SK-N-SH (cell line): Measurements from ENCODE around the gene CDK5RAP2. TPM values are rescaled to one million over a fixed set of nuclear protein-coding genes. Genes with fewer than 3 reads are reported as not detected.

Experiments
- CTCF ChIA-PET: fragments of 300-600, 350-600 bp; formaldehyde crosslinking; extraction: SDS; loops from one replicate; lab custom pipeline; 2021; lab: Yijun Ruan, JAX
- POLR2A ChIA-PET: fragments of 350-600 bp; sonication (Branson Sonifier 250); formaldehyde crosslinking; extraction: SDS; loops from one replicate; lab custom pipeline; 2020; ENCODE audit warnings: antibody characterized with exemption, inconsistent platforms; lab: Yijun Ruan, JAX
- DNase-seq: peaks from one replicate; pipeline ENCODE4 v3.0.0; 2012
- H2AFZ ChIP-seq: fragments of 200-600 bp; sonication (generic); 2 replicates; pipeline ENCODE4 v1.8.1; 2016; ENCODE audit warnings: antibody characterized with exemption, mild to moderate bottlenecking, low read depth
- H3F3A ChIP-seq: fragments of 200-600 bp; sonication (generic); replicated peaks from 2 replicates; pipeline ENCODE3; 2016; ENCODE audit warnings: antibody characterized with exemption, mild to moderate bottlenecking; ENCODE audit not compliant: insufficient read depth
- H3K27ac ChIP-seq, 2 experiments: fragments of 200-500 bp in 1 of 2; fragments of 200-600 bp in 1 of 2; sonication (Bioruptor generic) in 1 of 2; sonication (generic), shearing (Covaris generic) in 1 of 2; 2 replicates each; pipeline versions ENCODE4 v1.5.1 to v1.6.1; 2014 to 2016; ENCODE audit warnings: low read depth in 2 of 2, inconsistent platforms in 1 of 2, low read length in 1 of 2, mild to moderate bottlenecking in 1 of 2, mixed read lengths in 1 of 2
- H3K27me3 ChIP-seq: fragments of 200-600 bp; sonication (generic), shearing (Covaris generic); 2 replicates; pipeline ENCODE4 v1.6.1; 2016; ENCODE audit warnings: mixed run types; ENCODE audit not compliant: insufficient read depth
- H3K36me3 ChIP-seq, 2 experiments: fragments of 200-500 bp in 1 of 2; fragments of 200-600 bp in 1 of 2; sonication (Bioruptor generic) in 1 of 2; sonication (generic) in 1 of 2; replicated peaks in 1 of 2; 2 replicates each; pipeline versions ENCODE3 to v1.5.1; 2014 to 2016; ENCODE audit warnings: low read length in 1 of 2, mild to moderate bottlenecking in 1 of 2; ENCODE audit not compliant: insufficient read depth in 2 of 2, control insufficient read depth in 1 of 2
- H3K4me1 ChIP-seq, 2 experiments: fragments of 200-500 bp in 1 of 2; fragments of 200-600 bp in 1 of 2; sonication (Bioruptor generic) in 1 of 2; sonication (generic), shearing (Covaris generic) in 1 of 2; 2 replicates each; pipeline versions ENCODE4 v1.5.1 to v1.6.1; 2014 to 2016; ENCODE audit warnings: low read depth in 1 of 2, low read length in 1 of 2, mixed run types in 1 of 2; ENCODE audit not compliant: insufficient read depth in 2 of 2, control insufficient read depth in 1 of 2
- H3K4me2 ChIP-seq: fragments of 200-600 bp; sonication (generic), shearing (Covaris generic); 2 replicates; pipeline ENCODE4 v1.6.1; 2017; ENCODE audit warnings: mixed run types
- H3K4me3 ChIP-seq, 2 experiments: fragments of 200-500 bp in 1 of 2; fragments of 200-600 bp in 1 of 2; sonication (Bioruptor generic) in 1 of 2; sonication (generic), shearing (Covaris generic) in 1 of 2; 2 replicates each; pipeline versions ENCODE4 v1.5.1 to v1.8.1; 2014 to 2016; ENCODE audit warnings: low read depth in 2 of 2, inconsistent platforms in 1 of 2, low read length in 1 of 2, mild to moderate bottlenecking in 1 of 2, mixed read lengths in 1 of 2, moderate library complexity in 1 of 2
- H3K79me2 ChIP-seq: fragments of 200-600 bp; sonication (generic); 2 replicates; pipeline ENCODE4 v1.8.1; 2017; ENCODE audit warnings: mild to moderate bottlenecking; ENCODE audit not compliant: insufficient read depth
- H3K9ac ChIP-seq: fragments of 200-600 bp; sonication (generic); 2 replicates; pipeline ENCODE4 v1.6.1; 2017; ENCODE audit warnings: mixed run types
- H3K9me2 ChIP-seq: fragments of 200-600 bp; sonication (generic); 2 replicates; pipeline ENCODE4 v1.6.1; 2017; ENCODE audit warnings: mixed run types
- H3K9me3 ChIP-seq: fragments of 200-600 bp; sonication (generic); 2 replicates; pipeline ENCODE4 v1.6.1; 2017; ENCODE audit warnings: mixed run types, mild to moderate bottlenecking, moderate library complexity
- H4K20me1 ChIP-seq: fragments of 200-600 bp; sonication (generic); 2 replicates; pipeline ENCODE4 v1.6.1; 2017; ENCODE audit warnings: mild to moderate bottlenecking, mixed run types; ENCODE audit not compliant: insufficient read depth
- GABPA ChIP-seq: IDR thresholded peaks from 2 replicates; pipeline ENCODE4 v1.4.0; 2012; ENCODE audit warnings: low read depth, mild to moderate bottlenecking
- GATA2 ChIP-seq: sonication (generic); formaldehyde crosslinking; IDR thresholded peaks from 2 replicates; pipeline ENCODE4 v1.5.0; 2020; ENCODE audit warnings: mild to moderate bottlenecking, missing genetic modification reagents
- IRF3 ChIP-seq: fragments of 150-350 bp; IDR thresholded peaks from 2 replicates; pipeline ENCODE4 v1.6.1; 2016; ENCODE audit warnings: mild to moderate bottlenecking, low read depth, low read length
- JUND ChIP-seq: IDR thresholded peaks from 2 replicates; pipeline ENCODE4 v1.4.0; 2012
- MAX ChIP-seq: IDR thresholded peaks from 2 replicates; pipeline ENCODE4 v1.4.0; 2012; ENCODE audit warnings: low read depth
- MEF2A ChIP-seq: IDR thresholded peaks from 2 replicates; pipeline ENCODE4 v1.4.0; 2012; ENCODE audit warnings: low read depth, borderline replicate concordance
- REST ChIP-seq: IDR thresholded peaks from 2 replicates; pipeline ENCODE4 v1.6.1; 2012; ENCODE audit warnings: mild to moderate bottlenecking, low read depth, low read length, moderate library complexity
- TCF12 ChIP-seq: IDR thresholded peaks from 2 replicates; pipeline ENCODE4 v1.4.0; 2012
- USF1 ChIP-seq: IDR thresholded peaks from 2 replicates; pipeline ENCODE4 v1.4.0; 2012; ENCODE audit warnings: low read depth, borderline replicate concordance
- USF2 ChIP-seq: fragments of 150-350 bp; IDR thresholded peaks from 2 replicates; pipeline ENCODE4 v1.6.1; 2017; ENCODE audit warnings: antibody characterized with exemption, low read length, low read depth, borderline replicate concordance
- ZBTB33 ChIP-seq: IDR thresholded peaks from 2 replicates; pipeline ENCODE4 v1.4.0; 2012; ENCODE audit warnings: low read depth, borderline replicate concordance
- WGBS: methylation state at CpG from one replicate; pipeline ENCODE4 v1.1.6; 2017; ENCODE audit warnings: low lambda C conversion rate; 5-methylcytosine and 5-hydroxymethylcytosine counted together
- polyA plus RNA-seq, 3 experiments: library from polyadenylated mRNA; depleted of rRNA; stranded (reverse); fragments of >200 nt; gene quantifications; 2 replicates each; pipeline ENCODE4 v1.2.3, GENCODE V29; 2012

Gene CDK5RAP2
- polyA plus RNA-seq, 1 of the 3 experiments (the other 2 are of a cell fraction), result 20.7 TPM

- Histone ChIP-seq H3K9me3 (peaks cover 13% of the 10 kb centered on the region; the same call in 1 of the 2 replicates), H3K36me3 (peaks cover 15 to 34% of the 10 kb centered on the region in 2 experiments), H3K27ac (no peak overlapping the region), H3K27me3 (no peaks in the 10 kb centered on the region), H3K4me2 (no peak overlapping the region), H3F3A (no peaks in the 10 kb centered on the region), H3K79me2 (no peaks in the 10 kb centered on the region; the same call in 1 of the 2 replicates), H3K9me2 (no peaks in the 10 kb centered on the region), H3K9ac (no peak overlapping the region), H2AFZ (no peak overlapping the region), H3K4me1 (peaks cover 0 to 2% of the 10 kb centered on the region in 2 experiments; a peak in 1 of 4 replicates), H4K20me1 (no peaks in the 10 kb centered on the region), H3K4me3 (no peak overlapping the region)
- TF ChIP-seq GATA2, result no peak
- no peak for TF ChIP-seq MAX
- TF ChIP-seq ZBTB33, result no peak
- TF ChIP-seq GABPA, result no peak
- 93% methylated on average over 4 of the region's 4 CpGs for WGBS
- CTCF ChIA-PET, result interaction anchor here (0.5 to 1.8 kb wide), 4 partner anchors 26 to 182 kb away, joined by 3 to 4 read pairs (median 3); no protein-coding TSS in a partner anchor
- POLR2A ChIA-PET, result no interaction called here
- DNase-seq, result no peak
Measured at GRCh38 chr9:120505186-120505585, 74.8 kb downstream of the CDK5RAP2 start.

- CTCF ChIA-PET, result interaction anchor here (1.1 to 1.5 kb wide), 3 partner anchors 10 to 31 kb away, joined by 3 to 4 read pairs (median 3); no protein-coding TSS in a partner anchor
- Histone ChIP-seq H3F3A (peaks cover 6% of the 10 kb centered on the region), H3K36me3 (peaks cover 10 to 18% of the 10 kb centered on the region in 2 experiments), H3K4me2 (no peak overlapping the region), H3K79me2 (no peaks in the 10 kb centered on the region), H3K9me3 (0 out of 2 replicates have a peak, but pooled peaks cover 2% of the 10 kb centered on the region), H3K9me2 (no peaks in the 10 kb centered on the region), H4K20me1 (no peaks in the 10 kb centered on the region), H3K4me3 (no peak overlapping the region), H3K4me1 (no peaks in the 10 kb centered on the region), H2AFZ (no peak overlapping the region), H3K27me3 (no peaks in the 10 kb centered on the region), H3K27ac (no peak overlapping the region), H3K9ac (no peak overlapping the region)
- POLR2A ChIA-PET, result no interaction called here
- DNase-seq, result no peak
- WGBS, result 91% methylated on average over 5 of the region's 5 CpGs
- TF ChIP-seq JUND (no peak), MEF2A (no peak), MAX (no peak), REST (no peak), USF1 (no peak), TCF12 (no peak), USF2 (no peak), IRF3 (no peak), ZBTB33 (no peak)
Measured at GRCh38 chr9:120500733-120501132, 79.2 kb downstream of the CDK5RAP2 start.
